H1 (cell line): ENCODE data around the gene AGBL4.

Experiments used
- CTCF ChIP-seq, 3 experiments: IDR thresholded peaks; 1 replicate in 2 of 3; 2 replicates in 1 of 3; pipeline versions ENCODE4 v1.5.1 to v1.6.1; 2011; ENCODE audit warnings: low read length in 3 of 3, mild to moderate bottlenecking in 3 of 3, inconsistent platforms in 2 of 3, low read depth in 1 of 3, moderate library complexity in 1 of 3; ENCODE audit not compliant: insufficient read depth in 1 of 3; ENCODE audit errors: control extremely low read depth in 1 of 3
- EGR1 ChIP-seq: IDR thresholded peaks from 2 replicates; pipeline ENCODE4 v1.6.1; 2011; ENCODE audit warnings: low read depth, low read length, borderline replicate concordance
- EP300 ChIP-seq, 2 experiments: IDR thresholded peaks; 1 replicate in 1 of 2; 2 replicates in 1 of 2; pipeline ENCODE4 v1.6.1; 2011 to 2012; ENCODE audit warnings: low read depth in 2 of 2, low read length in 2 of 2, mild to moderate bottlenecking in 2 of 2, borderline replicate concordance in 1 of 2, inconsistent platforms in 1 of 2, moderate library complexity in 1 of 2
- GTF2F1 ChIP-seq: IDR thresholded peaks from 2 replicates; pipeline ENCODE4 v1.6.1; 2012; ENCODE audit warnings: low read depth, low read length, improper control_type of control experiment, borderline replicate concordance
- MAX ChIP-seq: IDR thresholded peaks from 2 replicates; pipeline ENCODE4 v1.6.1; 2012; ENCODE audit warnings: inconsistent platforms
- POLR2A ChIP-seq, 2 experiments: IDR thresholded peaks; 1 replicate in 1 of 2; 2 replicates in 1 of 2; pipeline ENCODE4 v1.6.1; 2011; ENCODE audit warnings: low read depth in 2 of 2, low read length in 2 of 2, mild to moderate bottlenecking in 2 of 2; ENCODE audit errors: control extremely low read depth in 1 of 2
- SUZ12 ChIP-seq: fragments of 200-600 bp; sonication (generic); IDR thresholded peaks from 2 replicates; pipeline ENCODE4 v1.6.1; 2012; ENCODE audit warnings: mild to moderate bottlenecking, inconsistent platforms, low read length, moderate library complexity, mixed read lengths
- TBP ChIP-seq: IDR thresholded peaks from 2 replicates; pipeline ENCODE4 v1.6.1; 2011; ENCODE audit warnings: low read depth, low read length, improper control_type of control experiment
- TF ChIP-seq, protein P1 (sequence below): IDR thresholded peaks from 2 replicates; pipeline ENCODE4 v1.6.1; 2012; ENCODE audit warnings: low read length, inconsistent platforms
- TF ChIP-seq, protein P2 (sequence below): IDR thresholded peaks from 2 replicates; pipeline ENCODE4 v1.6.1; 2011; ENCODE audit warnings: low read length, improper control_type of control experiment

GRCh38 chr1:48808496-48808895 is 1215.3 kb downstream of the AGBL4 start:
- TF ChIP-seq POLR2A (IDR thresholded peaks at IDR 0.05; ENCODE audit: control extremely low read depth in 1 of 2, low read depth in 2 of 2, low read length in 2 of 2) = no peak
- TF ChIP-seq CTCF (IDR thresholded peaks at IDR 0.05; ENCODE audit: control extremely low read depth in 1 of 3, insufficient read depth in 1 of 3, low read depth in 1 of 3, low read length in 3 of 3) = no peak
- no peak for TF ChIP-seq TBP
- TF ChIP-seq EGR1 = no peak
- no peak for TF ChIP-seq EP300 (IDR thresholded peaks at IDR 0.05; ENCODE audit: borderline replicate concordance in 1 of 2, low read depth in 2 of 2, low read length in 2 of 2)
- TF ChIP-seq, protein P1, sequence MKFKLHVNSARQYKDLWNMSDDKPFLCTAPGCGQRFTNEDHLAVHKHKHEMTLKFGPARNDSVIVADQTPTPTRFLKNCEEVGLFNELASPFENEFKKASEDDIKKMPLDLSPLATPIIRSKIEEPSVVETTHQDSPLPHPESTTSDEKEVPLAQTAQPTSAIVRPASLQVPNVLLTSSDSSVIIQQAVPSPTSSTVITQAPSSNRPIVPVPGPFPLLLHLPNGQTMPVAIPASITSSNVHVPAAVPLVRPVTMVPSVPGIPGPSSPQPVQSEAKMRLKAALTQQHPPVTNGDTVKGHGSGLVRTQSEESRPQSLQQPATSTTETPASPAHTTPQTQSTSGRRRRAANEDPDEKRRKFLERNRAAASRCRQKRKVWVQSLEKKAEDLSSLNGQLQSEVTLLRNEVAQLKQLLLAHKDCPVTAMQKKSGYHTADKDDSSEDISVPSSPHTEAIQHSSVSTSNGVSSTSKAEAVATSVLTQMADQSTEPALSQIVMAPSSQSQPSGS = no peak
- TF ChIP-seq GTF2F1 = no peak
- TF ChIP-seq, protein P2, sequence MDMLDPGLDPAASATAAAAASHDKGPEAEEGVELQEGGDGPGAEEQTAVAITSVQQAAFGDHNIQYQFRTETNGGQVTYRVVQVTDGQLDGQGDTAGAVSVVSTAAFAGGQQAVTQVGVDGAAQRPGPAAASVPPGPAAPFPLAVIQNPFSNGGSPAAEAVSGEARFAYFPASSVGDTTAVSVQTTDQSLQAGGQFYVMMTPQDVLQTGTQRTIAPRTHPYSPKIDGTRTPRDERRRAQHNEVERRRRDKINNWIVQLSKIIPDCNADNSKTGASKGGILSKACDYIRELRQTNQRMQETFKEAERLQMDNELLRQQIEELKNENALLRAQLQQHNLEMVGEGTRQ = no peak
- no peak for TF ChIP-seq MAX
- no peak for TF ChIP-seq SUZ12
